ENCODE results near the gene FBLN2.

GRCh38 chr3:13584901-13585300 lies 36.0 kb downstream of the FBLN2 start:
- TF ChIP-seq MAX (IDR thresholded peaks at IDR 0.05) (no peak), RAD21 (IDR thresholded peaks at IDR 0.05; ENCODE audit: low read depth) (no peak), FOXM1 (IDR thresholded peaks at IDR 0.05; ENCODE audit: borderline replicate concordance, low read depth) (no peak), EP300 (IDR thresholded peaks at IDR 0.05; ENCODE audit: borderline replicate concordance) (no peak), REST (IDR thresholded peaks at IDR 0.05; ENCODE audit: low read depth) (no peak), YY1 (IDR thresholded peaks at IDR 0.05; ENCODE audit: low read depth) (no peak), TCF12 (IDR thresholded peaks at IDR 0.05; ENCODE audit: low read depth) (no peak), CEBPB (IDR thresholded peaks at IDR 0.05) (no peak), CREB1 (IDR thresholded peaks at IDR 0.05; ENCODE audit: low read depth) (no peak), TAF1 (IDR thresholded peaks at IDR 0.05; ENCODE audit: low read depth) (no peak), NFIC (IDR thresholded peaks at IDR 0.05) (no peak), EGR1 (IDR thresholded peaks at IDR 0.05) (no peak), TEAD4 (IDR thresholded peaks at IDR 0.05) (no peak)
